ENCODE results near the gene ASMTL. TPM values are rescaled to one million over a fixed set of nuclear protein-coding genes. Genes with fewer than 3 reads are reported as not detected.

ASMTL gene
- total and polyA plus RNA-seq, 2 experiments from 2014 or later = 53.7 to 61.2 TPM

DNA sequence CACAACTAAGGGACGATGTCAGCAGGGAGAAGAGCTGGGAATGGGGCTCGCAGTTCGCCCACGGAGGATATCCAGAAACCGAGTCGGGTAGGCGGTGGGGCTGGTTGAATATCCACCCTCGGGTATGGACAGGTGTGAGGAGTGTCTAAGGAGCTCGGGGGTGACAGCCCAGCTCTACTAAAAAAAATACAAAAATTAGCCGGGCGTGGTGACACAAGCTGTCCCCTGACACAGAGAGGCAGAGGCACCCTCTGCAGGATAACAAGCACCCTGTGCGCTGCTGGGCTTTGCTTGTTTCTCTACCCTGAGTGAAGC, 12.2 kb upstream of the ASMTL start:
- Histone ChIP-seq H3K36me3 (ENCODE audit: insufficient read depth) (no peaks in the 10 kb centered on the region), H3K4me2 (no peak overlapping the region), H3K9me2 (ENCODE audit: insufficient read depth) (no peaks in the 10 kb centered on the region), H3F3A (replicated peaks; ENCODE audit: low read depth) (no peaks in the 10 kb centered on the region), H4K20me1 (replicated peaks; ENCODE audit: insufficient read depth) (no peaks in the 10 kb centered on the region), H3K27ac (ENCODE audit: low read depth) (no peak overlapping the region), H3K27me3 (ENCODE audit: insufficient read depth) (no peaks in the 10 kb centered on the region), H3K4me1 (ENCODE audit: insufficient read depth) (no peaks in the 10 kb centered on the region), H3K4me3 (no peak overlapping the region), H3K79me2 (replicated peaks; ENCODE audit: insufficient read depth) (no peaks in the 10 kb centered on the region), H2AFZ (peak overlapping the region; percentile 83)
- Mint-ChIP-seq H3K4me1 (peaks cover 5% of the 10 kb centered on the region; the same call in 1 of the 3 replicates), H3K9me3 (peaks cover 57% of the 10 kb centered on the region), H3K27me3 (ENCODE audit: insufficient read depth, low read depth, poor library complexity) (peaks cover 11% of the 10 kb centered on the region), H3K4me3 (no peak overlapping the region), H3K27ac (no peak overlapping the region), H3K36me3 (ENCODE audit: low read depth) (peaks cover 6% of the 10 kb centered on the region; the same call in 2 of the 3 replicates)
- DNase-seq (ENCODE audit: low spot score) = no peak
- TF ChIP-seq CREB1 (CRISPR knock-in tag; IDR thresholded peaks at IDR 0.05; ENCODE audit: low read depth) (no peak), ZNF114 (CRISPR knock-in tag; IDR thresholded peaks at IDR 0.05) (no peak), NANOG (IDR thresholded peaks at IDR 0.05; ENCODE audit: borderline replicate concordance) (no peak), JUNB (IDR thresholded peaks at IDR 0.05; ENCODE audit: unreplicated experiment) (no peak), POLR2AphosphoS5 (IDR thresholded peaks at IDR 0.05; ENCODE audit: low read depth) (no peak), EZH2phosphoT487 (IDR thresholded peaks at IDR 0.05; ENCODE audit: unreplicated experiment) (no peak), ETS1 (IDR thresholded peaks at IDR 0.05) (no peak), REST (IDR thresholded peaks at IDR 0.05; ENCODE audit: unreplicated experiment) (no peak), ZNF331 (CRISPR knock-in tag; IDR thresholded peaks at IDR 0.05; ENCODE audit: low read depth) (no peak), STAT1 (IDR thresholded peaks at IDR 0.05; ENCODE audit: unreplicated experiment) (no peak), EZH2 (IDR thresholded peaks at IDR 0.05; ENCODE audit: low read depth, unreplicated experiment) (no peak)
- TF ChIP-seq, protein P1, sequence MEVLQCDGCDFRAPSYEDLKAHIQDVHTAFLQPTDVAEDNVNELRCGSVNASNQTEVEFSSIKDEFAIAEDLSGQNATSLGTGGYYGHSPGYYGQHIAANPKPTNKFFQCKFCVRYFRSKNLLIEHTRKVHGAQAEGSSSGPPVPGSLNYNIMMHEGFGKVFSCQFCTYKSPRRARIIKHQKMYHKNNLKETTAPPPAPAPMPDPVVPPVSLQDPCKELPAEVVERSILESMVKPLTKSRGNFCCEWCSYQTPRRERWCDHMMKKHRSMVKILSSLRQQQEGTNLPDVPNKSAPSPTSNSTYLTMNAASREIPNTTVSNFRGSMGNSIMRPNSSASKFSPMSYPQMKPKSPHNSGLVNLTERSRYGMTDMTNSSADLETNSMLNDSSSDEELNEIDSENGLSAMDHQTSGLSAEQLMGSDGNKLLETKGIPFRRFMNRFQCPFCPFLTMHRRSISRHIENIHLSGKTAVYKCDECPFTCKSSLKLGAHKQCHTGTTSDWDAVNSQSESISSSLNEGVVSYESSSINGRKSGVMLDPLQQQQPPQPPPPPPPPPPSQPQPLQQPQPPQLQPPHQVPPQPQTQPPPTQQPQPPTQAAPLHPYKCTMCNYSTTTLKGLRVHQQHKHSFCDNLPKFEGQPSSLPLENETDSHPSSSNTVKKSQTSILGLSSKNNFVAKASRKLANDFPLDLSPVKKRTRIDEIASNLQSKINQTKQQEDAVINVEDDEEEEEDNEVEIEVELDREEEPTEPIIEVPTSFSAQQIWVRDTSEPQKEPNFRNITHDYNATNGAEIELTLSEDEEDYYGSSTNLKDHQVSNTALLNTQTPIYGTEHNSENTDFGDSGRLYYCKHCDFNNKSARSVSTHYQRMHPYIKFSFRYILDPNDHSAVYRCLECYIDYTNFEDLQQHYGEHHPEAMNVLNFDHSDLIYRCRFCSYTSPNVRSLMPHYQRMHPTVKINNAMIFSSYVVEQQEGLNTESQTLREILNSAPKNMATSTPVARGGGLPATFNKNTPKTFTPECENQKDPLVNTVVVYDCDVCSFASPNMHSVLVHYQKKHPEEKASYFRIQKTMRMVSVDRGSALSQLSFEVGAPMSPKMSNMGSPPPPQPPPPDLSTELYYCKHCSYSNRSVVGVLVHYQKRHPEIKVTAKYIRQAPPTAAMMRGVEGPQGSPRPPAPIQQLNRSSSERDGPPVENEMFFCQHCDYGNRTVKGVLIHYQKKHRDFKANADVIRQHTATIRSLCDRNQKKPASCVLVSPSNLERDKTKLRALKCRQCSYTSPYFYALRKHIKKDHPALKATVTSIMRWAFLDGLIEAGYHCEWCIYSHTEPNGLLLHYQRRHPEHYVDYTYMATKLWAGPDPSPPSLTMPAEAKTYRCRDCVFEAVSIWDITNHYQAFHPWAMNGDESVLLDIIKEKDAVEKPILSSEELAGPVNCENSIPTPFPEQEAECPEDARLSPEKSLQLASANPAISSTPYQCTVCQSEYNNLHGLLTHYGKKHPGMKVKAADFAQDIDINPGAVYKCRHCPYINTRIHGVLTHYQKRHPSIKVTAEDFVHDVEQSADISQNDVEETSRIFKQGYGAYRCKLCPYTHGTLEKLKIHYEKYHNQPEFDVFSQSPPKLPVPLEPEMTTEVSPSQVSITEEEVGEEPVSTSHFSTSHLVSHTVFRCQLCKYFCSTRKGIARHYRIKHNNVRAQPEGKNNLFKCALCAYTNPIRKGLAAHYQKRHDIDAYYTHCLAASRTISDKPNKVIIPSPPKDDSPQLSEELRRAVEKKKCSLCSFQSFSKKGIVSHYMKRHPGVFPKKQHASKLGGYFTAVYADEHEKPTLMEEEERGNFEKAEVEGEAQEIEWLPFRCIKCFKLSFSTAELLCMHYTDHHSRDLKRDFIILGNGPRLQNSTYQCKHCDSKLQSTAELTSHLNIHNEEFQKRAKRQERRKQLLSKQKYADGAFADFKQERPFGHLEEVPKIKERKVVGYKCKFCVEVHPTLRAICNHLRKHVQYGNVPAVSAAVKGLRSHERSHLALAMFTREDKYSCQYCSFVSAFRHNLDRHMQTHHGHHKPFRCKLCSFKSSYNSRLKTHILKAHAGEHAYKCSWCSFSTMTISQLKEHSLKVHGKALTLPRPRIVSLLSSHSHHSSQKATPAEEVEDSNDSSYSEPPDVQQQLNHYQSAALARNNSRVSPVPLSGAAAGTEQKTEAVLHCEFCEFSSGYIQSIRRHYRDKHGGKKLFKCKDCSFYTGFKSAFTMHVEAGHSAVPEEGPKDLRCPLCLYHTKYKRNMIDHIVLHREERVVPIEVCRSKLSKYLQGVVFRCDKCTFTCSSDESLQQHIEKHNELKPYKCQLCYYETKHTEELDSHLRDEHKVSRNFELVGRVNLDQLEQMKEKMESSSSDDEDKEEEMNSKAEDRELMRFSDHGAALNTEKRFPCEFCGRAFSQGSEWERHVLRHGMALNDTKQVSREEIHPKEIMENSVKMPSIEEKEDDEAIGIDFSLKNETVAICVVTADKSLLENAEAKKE (CRISPR knock-in tag; IDR thresholded peaks at IDR 0.05) = no peak
- TF ChIP-seq, protein P2, sequence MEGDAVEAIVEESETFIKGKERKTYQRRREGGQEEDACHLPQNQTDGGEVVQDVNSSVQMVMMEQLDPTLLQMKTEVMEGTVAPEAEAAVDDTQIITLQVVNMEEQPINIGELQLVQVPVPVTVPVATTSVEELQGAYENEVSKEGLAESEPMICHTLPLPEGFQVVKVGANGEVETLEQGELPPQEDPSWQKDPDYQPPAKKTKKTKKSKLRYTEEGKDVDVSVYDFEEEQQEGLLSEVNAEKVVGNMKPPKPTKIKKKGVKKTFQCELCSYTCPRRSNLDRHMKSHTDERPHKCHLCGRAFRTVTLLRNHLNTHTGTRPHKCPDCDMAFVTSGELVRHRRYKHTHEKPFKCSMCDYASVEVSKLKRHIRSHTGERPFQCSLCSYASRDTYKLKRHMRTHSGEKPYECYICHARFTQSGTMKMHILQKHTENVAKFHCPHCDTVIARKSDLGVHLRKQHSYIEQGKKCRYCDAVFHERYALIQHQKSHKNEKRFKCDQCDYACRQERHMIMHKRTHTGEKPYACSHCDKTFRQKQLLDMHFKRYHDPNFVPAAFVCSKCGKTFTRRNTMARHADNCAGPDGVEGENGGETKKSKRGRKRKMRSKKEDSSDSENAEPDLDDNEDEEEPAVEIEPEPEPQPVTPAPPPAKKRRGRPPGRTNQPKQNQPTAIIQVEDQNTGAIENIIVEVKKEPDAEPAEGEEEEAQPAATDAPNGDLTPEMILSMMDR (conservative IDR thresholded peaks at IDR 0.05; ENCODE audit: low read depth in 2 of 2) = no peak
- no peak for ATAC-seq

Data from GM23338 (cell line).